Parathyroid adenoma (tissue), 2 donors: ENCODE measurements around the gene DEPDC7.

Experiments used
- H2AFZ ChIP-seq: fragments of 300-600 bp; sonication (generic); one replicate; pipeline ENCODE4 v1.7.0; 2017; ENCODE audit warnings: antibody characterized with exemption, mild to moderate bottlenecking
- H3K27ac ChIP-seq: fragments of 300-600 bp; sonication (generic); one replicate; pipeline ENCODE4 v1.7.0; 2017
- H3K27me3 ChIP-seq: fragments of 300-600 bp; sonication (generic); one replicate; pipeline ENCODE4 v1.7.0; 2017; ENCODE audit warnings: low read length; ENCODE audit not compliant: control insufficient read depth, insufficient read depth
- H3K36me3 ChIP-seq: fragments of 300-600 bp; sonication (generic); one replicate; pipeline ENCODE4 v1.7.0; 2017; ENCODE audit warnings: low read length; ENCODE audit not compliant: control insufficient read depth, insufficient read depth
- H3K4me1 ChIP-seq: fragments of 300-600 bp; sonication (generic); one replicate; pipeline ENCODE4 v1.7.0; 2017; ENCODE audit warnings: control low read depth
- H3K4me2 ChIP-seq: fragments of 300-600 bp; sonication (generic); one replicate; pipeline ENCODE4 v1.7.0; 2017; ENCODE audit warnings: low read length
- H3K4me3 ChIP-seq: fragments of 300-600 bp; sonication (generic); one replicate; pipeline ENCODE4 v1.7.0; 2017; ENCODE audit warnings: low read depth, low read length
- H3K79me2 ChIP-seq: fragments of 300-600 bp; sonication (generic); one replicate; pipeline ENCODE4 v1.7.0; 2017; ENCODE audit warnings: control low read depth
- H3K9ac ChIP-seq: fragments of 300-600 bp; sonication (generic); one replicate; pipeline ENCODE4 v1.7.0; 2017; ENCODE audit warnings: mild to moderate bottlenecking
- H3K9me3 ChIP-seq: fragments of 300-600 bp; sonication (generic); one replicate; pipeline ENCODE4 v1.7.0; 2017; ENCODE audit warnings: low read length; ENCODE audit not compliant: control insufficient read depth
- TF ChIP-seq, protein P1 (sequence below): fragments of 300-600 bp; sonication (generic); IDR thresholded peaks from one replicate; pipeline ENCODE4 v1.7.0; 2017; ENCODE audit warnings: antibody characterized with exemption, mild to moderate bottlenecking
- donor health status: primary hyperparathyroidism.

Gene DEPDC7

GRCh38 chr11:33018840-33019239 is 3.2 kb downstream of the DEPDC7 start:
- Histone ChIP-seq H3K4me3 (no peak overlapping the region), H3K27me3 (no peaks in the 10 kb centered on the region), H3K9ac (no peak overlapping the region), H3K4me2 (no peak overlapping the region), H3K4me1 (no peaks in the 10 kb centered on the region), H3K9me3 (no peaks in the 10 kb centered on the region), H2AFZ (no peak overlapping the region), H3K27ac (no peak overlapping the region), H3K36me3 (no peaks in the 10 kb centered on the region), H3K79me2 (no peaks in the 10 kb centered on the region)
- TF ChIP-seq, protein P1, sequence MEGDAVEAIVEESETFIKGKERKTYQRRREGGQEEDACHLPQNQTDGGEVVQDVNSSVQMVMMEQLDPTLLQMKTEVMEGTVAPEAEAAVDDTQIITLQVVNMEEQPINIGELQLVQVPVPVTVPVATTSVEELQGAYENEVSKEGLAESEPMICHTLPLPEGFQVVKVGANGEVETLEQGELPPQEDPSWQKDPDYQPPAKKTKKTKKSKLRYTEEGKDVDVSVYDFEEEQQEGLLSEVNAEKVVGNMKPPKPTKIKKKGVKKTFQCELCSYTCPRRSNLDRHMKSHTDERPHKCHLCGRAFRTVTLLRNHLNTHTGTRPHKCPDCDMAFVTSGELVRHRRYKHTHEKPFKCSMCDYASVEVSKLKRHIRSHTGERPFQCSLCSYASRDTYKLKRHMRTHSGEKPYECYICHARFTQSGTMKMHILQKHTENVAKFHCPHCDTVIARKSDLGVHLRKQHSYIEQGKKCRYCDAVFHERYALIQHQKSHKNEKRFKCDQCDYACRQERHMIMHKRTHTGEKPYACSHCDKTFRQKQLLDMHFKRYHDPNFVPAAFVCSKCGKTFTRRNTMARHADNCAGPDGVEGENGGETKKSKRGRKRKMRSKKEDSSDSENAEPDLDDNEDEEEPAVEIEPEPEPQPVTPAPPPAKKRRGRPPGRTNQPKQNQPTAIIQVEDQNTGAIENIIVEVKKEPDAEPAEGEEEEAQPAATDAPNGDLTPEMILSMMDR, result no peak

DNA sequence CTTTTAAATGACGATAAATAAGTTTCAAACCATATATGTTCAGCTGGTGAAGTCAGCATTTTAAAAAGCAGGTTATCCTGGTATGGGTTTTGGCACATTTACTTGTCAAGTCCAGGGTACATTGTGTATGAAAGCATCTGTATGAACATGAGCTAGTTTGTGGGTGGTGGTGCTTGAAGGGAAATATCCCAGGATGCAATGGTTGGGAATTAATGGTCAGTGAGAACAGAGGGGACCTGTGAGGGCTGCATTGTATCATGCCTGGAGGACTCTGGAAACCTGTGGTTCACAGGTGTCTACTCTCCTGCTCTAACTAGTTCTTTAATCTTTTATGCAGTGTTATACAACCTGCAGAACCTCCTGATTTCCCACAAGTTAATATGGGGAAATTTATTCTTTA is 5.8 kb downstream of the DEPDC7 start:
- H3K9ac ChIP-seq, result no peak overlapping the region
- no peaks in the 10 kb centered on the region for H3K79me2 ChIP-seq
- H3K27ac ChIP-seq, result no peak overlapping the region
- no peaks in the 10 kb centered on the region for H3K27me3 ChIP-seq
- H3K4me2 ChIP-seq, result no peak overlapping the region
- no peaks in the 10 kb centered on the region for H3K4me1 ChIP-seq
- TF ChIP-seq, protein P1, result no peak
- H3K9me3 ChIP-seq, result no peaks in the 10 kb centered on the region
- no peak overlapping the region for H2AFZ ChIP-seq
- no peak overlapping the region for H3K4me3 ChIP-seq
- H3K36me3 ChIP-seq, result no peaks in the 10 kb centered on the region

- Histone ChIP-seq H3K4me2 (no peak overlapping the region), H3K4me1 (no peaks in the 10 kb centered on the region), H3K4me3 (no peak overlapping the region), H2AFZ (no peak overlapping the region), H3K79me2 (no peaks in the 10 kb centered on the region), H3K9me3 (no peaks in the 10 kb centered on the region), H3K36me3 (no peaks in the 10 kb centered on the region), H3K27ac (no peak overlapping the region), H3K27me3 (no peaks in the 10 kb centered on the region), H3K9ac (no peak overlapping the region)
- TF ChIP-seq, protein P1, result no peak
Observed at GRCh38 chr11:33021937-33022336, 6.3 kb downstream of the DEPDC7 start.

DNA sequence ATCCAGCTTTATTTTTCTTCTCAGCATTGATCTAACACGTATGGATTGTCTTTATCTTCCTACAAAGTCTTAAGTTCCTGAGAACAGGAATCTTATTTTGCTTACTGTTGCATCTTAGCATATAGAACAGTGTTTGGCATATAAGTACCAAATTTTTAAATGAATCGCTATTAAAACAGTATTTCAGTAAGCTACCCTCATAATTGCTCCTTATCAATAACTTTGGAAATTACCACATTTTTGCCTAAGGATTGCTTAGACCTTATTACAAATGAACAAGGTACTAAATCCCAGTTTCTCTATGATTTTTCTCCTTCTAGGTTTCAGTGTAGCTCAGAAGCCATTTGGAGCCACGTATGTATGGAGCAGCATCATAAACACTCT is 9.7 kb downstream of the DEPDC7 start:
- no peak overlapping the region for H3K4me2 ChIP-seq
- TF ChIP-seq, protein P1, result no peak
- no peaks in the 10 kb centered on the region for H3K27me3 ChIP-seq
- no peak overlapping the region for H3K4me3 ChIP-seq
- no peaks in the 10 kb centered on the region for H3K4me1 ChIP-seq
- H3K9me3 ChIP-seq, result no peaks in the 10 kb centered on the region
- no peaks in the 10 kb centered on the region for H3K36me3 ChIP-seq
- H3K27ac ChIP-seq, result no peak overlapping the region
- H3K9ac ChIP-seq, result no peak overlapping the region
- no peaks in the 10 kb centered on the region for H3K79me2 ChIP-seq
- H2AFZ ChIP-seq, result no peak overlapping the region

- Histone ChIP-seq H3K4me3 (no peak overlapping the region), H3K27me3 (no peaks in the 10 kb centered on the region), H3K79me2 (no peaks in the 10 kb centered on the region), H3K36me3 (no peaks in the 10 kb centered on the region), H3K4me2 (no peak overlapping the region), H3K9ac (no peak overlapping the region), H2AFZ (no peak overlapping the region), H3K9me3 (no peaks in the 10 kb centered on the region), H3K27ac (no peak overlapping the region), H3K4me1 (no peaks in the 10 kb centered on the region)
- TF ChIP-seq, protein P1, result no peak
Observed at GRCh38 chr11:33027233-33027632, 11.6 kb downstream of the DEPDC7 start.
